SJCRH30 (cell line): ENCODE measurements around the gene DNASE1L3. TPM values are rescaled to one million over a fixed set of nuclear protein-coding genes. Genes with fewer than 3 reads are reported as not detected.

Experiments
- DNase-seq, 2 experiments: peaks; one replicate each; pipeline ENCODE4 v3.0.0-alpha.2; 2015 to 2020
- H3K27ac ChIP-seq: fragments of 250-450 bp; sonication (Bioruptor Pico); 2 replicates; pipeline ENCODE4 v1.5.1; 2020; ENCODE audit warnings: mild to moderate bottlenecking, moderate library complexity
- H3K27me3 ChIP-seq: fragments of 250-450 bp; sonication (Bioruptor Pico); 2 replicates; pipeline ENCODE4 v1.5.1; 2020; ENCODE audit warnings: mild to moderate bottlenecking, moderate library complexity
- H3K36me3 ChIP-seq: fragments of 250-450 bp; sonication (Bioruptor Pico); 2 replicates; pipeline ENCODE4 v1.5.1; 2020; ENCODE audit warnings: mild to moderate bottlenecking, moderate library complexity
- H3K4me1 ChIP-seq: fragments of 250-450 bp; sonication (Bioruptor Pico); 2 replicates; pipeline ENCODE4 v1.5.1; 2020; ENCODE audit warnings: mild to moderate bottlenecking, moderate library complexity
- H3K4me3 ChIP-seq: fragments of 250-450 bp; sonication (Bioruptor Pico); 2 replicates; pipeline ENCODE4 v1.5.1; 2020; ENCODE audit warnings: mild to moderate bottlenecking, moderate library complexity
- H3K9me3 ChIP-seq: fragments of 250-450 bp; sonication (Bioruptor Pico); replicated peaks from 2 replicates; pipeline ENCODE4 v1.5.1; 2020; ENCODE audit warnings: mild to moderate bottlenecking, moderate library complexity
- total RNA-seq: library from RNA; depleted of rRNA; stranded (reverse); fragments of >200 nt; shearing (Covaris generic); gene quantifications from 2 replicates; pipeline ENCODE4 v1.2.3, GENCODE V29; 2014

The DNASE1L3 gene
- total RNA-seq, 1 experiment from 2014 or later, result not detected

DNA sequence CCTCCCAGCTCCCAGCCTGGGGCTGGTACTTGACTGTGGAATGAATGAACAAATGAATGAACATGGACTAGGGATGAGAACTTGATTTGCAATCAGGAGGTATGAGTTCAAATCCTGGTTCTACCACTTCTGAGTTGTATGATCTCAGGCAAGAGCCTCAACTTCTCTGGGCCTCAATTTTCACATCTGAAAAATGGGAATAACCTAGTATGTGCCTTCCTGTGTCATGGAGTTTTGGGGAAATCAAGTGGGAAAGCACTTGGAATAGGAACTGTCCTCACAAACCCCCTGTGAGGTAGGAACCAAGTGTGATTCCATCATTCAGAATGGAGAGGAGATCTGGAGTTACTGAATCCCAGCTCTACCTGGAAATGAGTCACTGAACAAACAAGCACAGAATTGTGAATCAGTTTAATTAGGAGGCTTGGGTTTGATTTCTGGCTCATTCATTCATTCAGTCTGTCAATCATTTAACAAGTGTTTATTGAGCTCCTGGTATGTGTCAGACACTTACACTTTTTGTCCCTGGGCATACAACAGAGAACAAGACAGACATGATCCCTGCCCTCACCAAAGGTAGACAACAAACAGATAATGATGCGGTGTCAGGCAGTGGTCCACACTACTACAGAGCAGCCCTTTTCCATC is 29.7 kb downstream of the DNASE1L3 start:
- Histone ChIP-seq H3K4me3 (no peak overlapping the region), H3K9me3 (no peaks in the 10 kb centered on the region), H3K4me1 (no peaks in the 10 kb centered on the region), H3K27ac (no peak overlapping the region), H3K27me3 (no peaks in the 10 kb centered on the region), H3K36me3 (no peaks in the 10 kb centered on the region)
- DNase-seq, result no peak

DNA sequence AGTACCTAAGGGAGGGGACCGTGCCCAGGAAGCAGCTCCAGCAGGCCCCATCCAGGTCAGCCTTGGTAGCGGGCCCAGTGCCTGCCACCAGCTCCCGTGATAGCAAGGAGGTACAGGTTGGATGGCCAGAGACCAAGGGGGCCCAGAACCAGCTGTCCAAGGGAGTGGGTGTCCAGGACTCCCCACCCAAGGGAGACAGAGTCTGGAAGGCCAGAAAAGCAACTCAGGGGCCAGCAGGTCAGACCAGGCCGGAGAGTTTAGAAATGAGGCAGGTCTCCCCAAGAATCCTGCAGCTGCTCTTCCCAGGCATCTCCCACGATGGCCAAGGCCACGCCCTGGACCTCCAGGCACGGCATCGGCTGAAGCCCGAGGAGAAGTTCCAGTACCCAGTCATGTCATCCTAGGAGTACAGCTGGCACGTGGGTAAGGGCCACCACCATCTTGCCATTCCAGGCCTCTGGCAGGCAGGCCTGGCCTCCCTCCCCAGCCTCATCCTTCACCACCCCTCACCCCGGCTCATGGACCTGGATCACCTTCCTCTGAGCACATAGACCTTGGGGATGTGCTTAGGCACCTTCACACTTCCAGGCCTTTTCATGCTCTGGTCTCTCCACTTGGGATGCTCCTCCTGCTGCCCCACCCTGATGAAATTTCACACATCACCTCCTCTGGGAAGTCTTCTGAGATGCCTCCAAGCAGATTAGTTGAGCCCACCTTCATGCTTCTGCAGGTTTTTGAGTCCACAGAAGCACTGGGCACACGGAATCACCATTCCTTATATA is 30.5 kb downstream of the DNASE1L3 start:
- DNase-seq, result no peak
- Histone ChIP-seq H3K27me3 (no peaks in the 10 kb centered on the region), H3K4me3 (no peak overlapping the region), H3K4me1 (no peaks in the 10 kb centered on the region), H3K36me3 (no peaks in the 10 kb centered on the region), H3K9me3 (no peaks in the 10 kb centered on the region), H3K27ac (no peak overlapping the region)

DNA sequence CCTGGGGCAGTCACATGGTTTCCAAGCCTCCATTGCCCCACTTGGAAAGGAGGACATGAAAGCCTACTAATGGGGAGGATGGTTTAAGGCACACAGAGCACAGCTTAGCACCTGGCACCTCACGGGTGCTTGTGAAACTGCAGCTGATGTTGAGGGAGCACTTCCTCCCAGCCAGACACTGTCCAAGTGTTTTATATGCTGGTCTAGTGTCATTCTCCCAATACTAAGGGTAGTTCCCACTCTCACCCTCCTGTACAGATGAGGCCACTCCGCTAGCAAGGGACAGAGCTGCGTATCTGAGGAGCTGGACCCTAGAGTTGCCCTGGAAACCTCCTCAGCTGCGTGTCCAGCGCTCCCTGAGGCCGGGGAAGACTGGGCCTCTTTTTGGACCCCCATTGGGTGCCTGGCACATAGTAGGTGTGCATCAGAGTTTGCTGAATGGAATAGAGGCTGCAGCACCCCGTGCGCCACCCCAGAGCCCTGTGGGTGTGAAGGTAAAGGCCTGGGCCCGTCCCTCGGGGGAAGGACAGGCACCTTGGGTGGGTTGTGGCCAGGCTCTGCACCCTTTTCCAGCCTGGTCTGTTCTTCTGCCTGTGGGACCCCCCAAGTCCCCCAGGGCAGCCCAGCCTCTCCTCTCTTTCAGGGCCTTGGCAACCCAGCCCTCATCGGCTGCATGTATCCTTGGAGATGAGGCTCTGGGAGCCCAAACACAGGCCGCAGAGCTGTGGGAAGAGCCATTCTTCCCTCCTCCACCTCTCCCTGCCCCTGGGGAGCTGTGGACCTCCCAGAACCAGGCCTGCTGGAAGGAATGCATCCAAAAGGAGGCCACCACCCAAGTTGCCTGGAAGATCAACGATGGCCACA is 31.3 kb downstream of the DNASE1L3 start:
- Histone ChIP-seq H3K9me3 (no peaks in the 10 kb centered on the region), H3K36me3 (no peaks in the 10 kb centered on the region), H3K4me1 (no peaks in the 10 kb centered on the region; the same call in 1 of the 2 replicates), H3K4me3 (no peak overlapping the region), H3K27ac (no peak overlapping the region), H3K27me3 (no peaks in the 10 kb centered on the region)
- no peak for DNase-seq

DNA sequence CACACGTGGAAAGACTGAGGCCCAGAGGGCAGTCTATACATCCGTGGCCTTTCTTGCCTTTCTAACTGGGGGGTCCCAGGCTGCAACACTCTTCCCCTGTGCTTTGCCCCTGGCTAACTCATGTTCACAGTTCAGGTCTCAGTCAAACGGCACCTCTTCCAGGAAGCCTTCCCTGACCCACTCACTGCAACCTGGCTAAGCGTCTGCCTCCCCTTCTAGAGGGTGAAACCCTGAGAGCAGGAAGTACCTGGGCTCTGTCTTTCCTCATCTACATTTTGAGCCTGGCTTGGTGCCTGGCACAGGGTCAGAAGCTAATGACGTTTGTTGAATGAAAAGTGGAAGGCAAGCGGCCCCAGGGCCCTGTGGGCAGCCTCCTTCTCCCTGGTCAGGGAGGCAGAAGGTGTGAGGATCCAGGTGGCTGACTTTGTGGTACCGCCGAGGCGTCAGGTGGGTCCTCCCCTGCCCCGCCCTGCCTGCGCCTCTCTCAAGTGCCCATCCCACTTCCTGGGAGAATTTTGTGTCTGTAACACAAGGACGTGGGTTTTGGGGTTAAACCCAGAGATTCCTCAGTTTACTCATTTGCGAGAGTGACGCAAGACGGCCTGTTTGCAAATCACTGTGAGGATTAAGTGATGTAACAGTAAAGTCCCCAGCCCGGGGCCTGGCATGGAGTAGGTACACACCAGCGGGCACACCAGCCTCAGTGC is 32.1 kb downstream of the DNASE1L3 start:
- H3K36me3 ChIP-seq, result no peaks in the 10 kb centered on the region
- no peaks in the 10 kb centered on the region for H3K27me3 ChIP-seq
- no peak for DNase-seq
- no peak overlapping the region for H3K4me3 ChIP-seq
- H3K4me1 ChIP-seq, result no peaks in the 10 kb centered on the region; the same call in 1 of the 2 replicates
- no peak overlapping the region for H3K27ac ChIP-seq
- no peaks in the 10 kb centered on the region for H3K9me3 ChIP-seq

DNA sequence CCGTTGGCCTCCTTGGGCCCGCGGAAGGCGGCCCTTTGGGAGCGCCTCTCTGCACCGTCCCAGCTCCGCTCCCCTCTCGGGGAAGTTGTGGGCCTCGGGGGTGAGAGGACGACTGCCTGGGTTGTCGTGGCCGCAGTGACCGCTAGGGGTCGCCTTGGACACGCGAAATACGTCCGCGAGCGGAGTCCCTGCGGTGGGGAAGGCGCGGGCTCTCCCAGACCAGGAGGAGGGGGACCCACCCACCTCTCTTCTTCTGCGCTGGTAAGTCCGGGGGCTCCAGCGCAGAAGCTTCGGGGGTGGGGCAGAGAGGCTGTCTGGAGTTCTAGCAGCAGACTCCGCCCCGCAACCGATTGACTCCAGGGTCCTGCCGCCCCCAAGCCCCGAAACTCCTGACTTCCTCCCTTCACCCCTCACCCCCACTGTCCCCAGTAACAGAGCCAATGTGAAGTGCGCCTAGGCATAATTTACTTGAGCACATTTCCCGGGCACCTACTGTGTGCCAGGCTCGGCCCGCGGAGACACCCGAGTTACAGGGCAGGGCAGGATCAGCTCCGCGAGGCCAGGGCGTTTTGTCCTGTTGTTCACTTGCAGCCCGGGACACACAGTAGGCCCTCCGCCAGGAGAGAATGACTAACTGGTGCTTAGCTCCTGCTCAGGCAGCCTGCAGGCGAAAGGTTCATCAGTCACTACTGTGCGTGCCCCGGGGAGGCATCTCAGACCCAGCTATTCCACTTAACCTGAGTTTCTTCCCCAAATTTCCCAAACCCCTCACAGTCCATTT is 32.8 kb downstream of the DNASE1L3 start:
- H3K36me3 ChIP-seq, result no peaks in the 10 kb centered on the region
- H3K27ac ChIP-seq, result no peak overlapping the region
- H3K4me1 ChIP-seq, result no peaks in the 10 kb centered on the region; the same call in 1 of the 2 replicates
- no peaks in the 10 kb centered on the region for H3K9me3 ChIP-seq
- H3K27me3 ChIP-seq, result no peaks in the 10 kb centered on the region
- peak overlapping the region; percentile 30 for H3K4me3 ChIP-seq
- DNase-seq, result peak; percentile 77

DNA sequence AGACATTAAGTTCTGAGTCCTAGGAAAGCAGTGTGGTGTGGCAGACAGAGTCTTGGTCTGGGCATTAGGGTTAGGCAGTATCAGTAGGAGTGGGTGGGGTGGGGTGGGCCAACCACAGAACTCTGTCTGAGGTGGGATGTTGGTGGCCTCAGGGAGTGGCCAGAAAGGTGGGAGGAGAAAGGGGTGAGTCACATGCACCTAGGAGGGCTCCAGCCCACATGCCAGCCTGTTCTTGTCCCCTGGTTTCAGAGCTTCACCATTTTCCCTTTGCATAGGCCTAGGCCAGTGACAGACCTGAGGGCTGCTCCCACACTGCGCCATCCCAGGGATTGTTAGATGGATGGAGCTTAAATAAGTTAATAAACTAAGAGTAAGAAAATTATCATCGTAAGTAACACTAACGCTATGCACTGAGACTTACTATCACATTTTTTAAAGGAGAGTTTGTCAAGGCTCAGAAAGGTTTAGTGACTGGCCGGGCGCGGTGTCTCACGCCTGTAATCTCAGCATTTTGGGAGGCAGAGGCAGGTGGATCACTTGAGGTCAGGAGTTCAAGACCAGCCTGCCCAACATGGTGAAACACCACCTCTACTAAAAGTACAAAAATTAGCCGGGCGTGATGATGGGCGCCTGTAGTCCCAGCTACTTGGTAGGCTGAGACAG is 33.8 kb downstream of the DNASE1L3 start:
- Histone ChIP-seq H3K36me3 (no peaks in the 10 kb centered on the region), H3K4me3 (no peak overlapping the region), H3K9me3 (no peaks in the 10 kb centered on the region), H3K27me3 (no peaks in the 10 kb centered on the region), H3K4me1 (no peaks in the 10 kb centered on the region; the same call in 1 of the 2 replicates), H3K27ac (no peak overlapping the region)
- no peak for DNase-seq

DNA sequence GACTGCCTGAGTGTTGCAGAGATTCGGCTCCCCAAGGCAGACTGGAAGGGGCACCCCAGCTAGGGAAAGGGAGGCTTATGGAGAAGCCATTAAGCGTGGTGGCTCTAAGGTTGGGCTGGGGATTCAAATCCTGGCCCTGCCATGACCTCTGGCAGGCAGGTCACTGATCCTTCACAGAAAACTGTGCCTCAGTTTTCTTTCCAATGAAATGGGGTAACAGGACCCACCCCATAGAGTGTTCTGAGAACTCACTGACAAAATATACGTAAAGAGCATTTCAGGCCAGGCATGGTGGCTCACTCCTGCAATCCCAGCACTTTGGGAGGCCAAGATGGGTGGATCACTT is 34.6 kb downstream of the DNASE1L3 start:
- Histone ChIP-seq H3K36me3 (no peaks in the 10 kb centered on the region), H3K4me1 (no peaks in the 10 kb centered on the region; the same call in 1 of the 2 replicates), H3K27ac (no peak overlapping the region), H3K4me3 (no peak overlapping the region), H3K27me3 (no peaks in the 10 kb centered on the region), H3K9me3 (no peaks in the 10 kb centered on the region)
- no peak for DNase-seq

DNA sequence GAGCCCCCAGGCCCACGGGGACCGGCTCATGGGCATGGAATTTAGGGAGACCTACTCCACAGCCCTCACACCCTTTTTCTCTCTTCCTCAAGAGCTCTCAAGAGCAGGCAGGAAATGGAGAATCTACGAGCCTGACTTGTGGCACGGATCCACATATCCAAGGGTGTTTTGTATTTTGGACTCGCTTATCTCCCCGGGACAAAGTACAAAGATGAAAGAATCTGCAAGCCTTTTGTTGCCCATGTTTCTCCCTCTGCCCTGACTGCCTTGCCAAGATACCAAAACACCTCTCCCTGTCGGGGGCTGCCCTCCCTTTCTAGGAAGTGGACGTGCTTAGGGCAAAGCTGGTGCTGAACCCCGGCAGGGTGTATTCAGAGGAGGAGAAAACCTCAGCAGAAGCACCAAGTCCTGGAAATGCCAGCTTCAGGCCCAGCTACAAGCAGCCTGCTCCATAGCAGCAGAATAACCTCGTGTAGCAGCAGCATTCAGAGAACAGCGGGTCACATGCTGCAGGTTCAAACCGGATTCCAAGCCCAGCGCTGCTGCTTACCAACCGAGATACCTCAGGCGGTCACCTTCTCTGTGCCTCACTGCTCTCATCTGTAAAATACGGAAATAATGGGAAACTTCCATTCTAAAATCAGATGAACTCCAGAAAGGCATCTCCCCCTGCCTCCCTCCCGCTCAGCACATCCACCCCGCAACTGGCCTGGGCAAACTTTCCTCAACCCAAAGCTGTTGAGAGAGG is 35.2 kb downstream of the DNASE1L3 start:
- no peak overlapping the region for H3K27ac ChIP-seq
- H3K36me3 ChIP-seq, result no peaks in the 10 kb centered on the region
- no peak for DNase-seq
- no peaks in the 10 kb centered on the region; the same call in 1 of the 2 replicates for H3K4me1 ChIP-seq
- H3K27me3 ChIP-seq, result no peaks in the 10 kb centered on the region
- H3K4me3 ChIP-seq, result no peak overlapping the region
- no peaks in the 10 kb centered on the region for H3K9me3 ChIP-seq

DNA sequence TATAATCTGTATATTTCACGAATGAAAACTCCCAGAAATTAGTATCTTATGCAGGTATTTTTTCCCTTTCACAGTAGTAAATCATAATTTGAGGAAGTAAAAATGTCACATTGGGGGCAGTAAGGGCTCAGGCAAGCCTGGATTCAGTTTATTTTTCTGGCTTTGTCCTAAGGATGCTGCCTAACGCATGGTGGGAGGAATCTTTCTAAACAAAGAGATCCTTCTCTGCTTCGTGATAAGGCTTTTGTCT is 35.7 kb downstream of the DNASE1L3 start:
- no peaks in the 10 kb centered on the region for H3K36me3 ChIP-seq
- DNase-seq, result no peak
- no peaks in the 10 kb centered on the region for H3K27me3 ChIP-seq
- no peaks in the 10 kb centered on the region; the same call in 1 of the 2 replicates for H3K4me1 ChIP-seq
- H3K9me3 ChIP-seq, result no peaks in the 10 kb centered on the region
- H3K4me3 ChIP-seq, result no peak overlapping the region
- no peak overlapping the region for H3K27ac ChIP-seq

DNA sequence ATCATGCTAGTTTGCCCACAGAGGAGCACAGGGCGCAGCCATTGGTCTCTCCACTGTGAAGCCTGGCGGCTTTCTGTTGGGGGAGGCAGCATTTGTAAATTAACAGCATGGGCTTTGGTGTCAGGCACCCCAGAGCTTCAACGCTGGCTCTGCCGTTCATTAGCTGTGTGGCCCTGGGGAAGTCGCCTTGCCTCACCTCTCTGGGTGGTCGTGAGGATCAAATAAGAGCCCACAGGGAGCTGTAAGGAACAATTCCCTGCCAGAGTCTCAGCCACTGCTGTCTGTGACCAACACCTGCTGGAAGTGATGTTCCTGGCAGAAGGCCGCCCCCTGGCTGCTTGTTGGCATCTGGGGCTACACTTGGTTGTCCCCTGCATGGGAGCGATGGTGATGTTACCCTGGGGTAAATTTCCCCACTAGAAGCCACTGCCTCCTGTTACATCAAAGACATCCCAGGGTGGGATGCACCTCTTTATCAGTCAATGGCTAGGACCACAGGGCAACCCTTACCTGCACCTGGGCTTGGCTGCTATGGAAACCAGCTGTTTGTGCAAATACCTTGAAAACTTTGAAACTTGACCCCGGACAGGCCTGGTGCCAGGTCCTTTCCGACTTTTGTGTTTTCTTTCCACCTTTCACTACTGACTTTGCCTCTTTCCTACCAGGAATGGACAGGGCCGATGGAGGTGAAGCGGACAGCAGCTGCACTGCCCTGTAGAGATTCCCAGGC is 36.9 kb downstream of the DNASE1L3 start:
- Histone ChIP-seq H3K27me3 (no peaks in the 10 kb centered on the region), H3K9me3 (no peaks in the 10 kb centered on the region), H3K4me3 (no peak overlapping the region), H3K27ac (no peak overlapping the region), H3K4me1 (no peaks in the 10 kb centered on the region; the same call in 1 of the 2 replicates), H3K36me3 (no peaks in the 10 kb centered on the region)
- peak; percentile 69 to 76 for DNase-seq

DNA sequence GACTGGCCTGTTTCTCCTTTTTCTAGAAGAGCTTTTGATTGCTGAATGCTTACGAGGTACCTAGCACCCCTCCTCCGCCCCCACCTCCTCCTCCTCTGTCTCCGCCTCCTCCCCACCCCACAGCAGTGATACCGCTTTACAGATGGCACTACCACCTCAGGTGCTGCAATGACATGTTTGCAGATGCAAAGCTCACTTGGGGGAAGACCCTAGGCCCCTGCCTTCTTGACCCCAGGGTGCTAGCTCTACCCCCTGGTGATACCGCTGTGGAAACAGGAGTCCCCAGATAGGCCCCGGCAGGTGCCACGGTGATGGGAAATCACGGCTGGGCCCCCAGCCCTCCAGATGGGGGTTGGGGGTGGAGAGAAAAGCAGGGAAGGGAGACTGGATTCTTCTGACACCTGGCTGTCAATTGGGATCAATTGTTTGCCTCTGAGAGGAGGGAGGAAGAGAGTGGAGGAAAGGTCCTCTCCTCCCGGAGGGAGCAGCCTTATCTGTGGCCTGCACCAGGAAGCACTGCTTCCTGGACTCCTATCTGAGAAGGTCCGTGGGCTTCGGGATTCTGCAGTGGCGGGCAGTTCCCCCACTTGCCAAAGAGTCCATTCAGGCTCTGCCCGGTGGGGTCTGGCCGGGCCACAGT is 37.6 kb downstream of the DNASE1L3 start:
- no peak overlapping the region for H3K4me3 ChIP-seq
- no peaks in the 10 kb centered on the region for H3K27me3 ChIP-seq
- H3K9me3 ChIP-seq, result no peaks in the 10 kb centered on the region
- H3K36me3 ChIP-seq, result no peaks in the 10 kb centered on the region
- no peak overlapping the region for H3K27ac ChIP-seq
- no peaks in the 10 kb centered on the region; the same call in 1 of the 2 replicates for H3K4me1 ChIP-seq
- DNase-seq, result no peak

DNA sequence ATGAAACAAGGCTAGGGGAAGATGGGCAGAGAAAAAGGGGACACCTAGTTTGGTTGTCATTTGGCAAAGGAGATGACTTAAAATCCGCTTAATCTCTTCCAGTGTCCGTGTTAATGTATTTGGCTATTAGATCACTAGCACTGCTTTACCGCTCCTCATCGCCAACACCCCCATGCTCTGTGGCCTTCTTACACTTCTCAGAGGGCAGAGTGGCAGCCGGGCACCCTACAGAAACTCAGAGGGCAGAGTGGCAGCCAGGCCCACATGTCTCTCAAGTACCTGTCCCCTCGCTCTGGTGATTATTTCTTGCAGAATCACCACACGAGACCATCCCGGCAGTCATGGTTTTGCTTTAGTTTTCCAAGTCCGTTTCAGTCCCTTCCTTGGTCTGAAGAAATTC is 39.6 kb downstream of the DNASE1L3 start:
- no peaks in the 10 kb centered on the region for H3K9me3 ChIP-seq
- peaks cover under 1% of the 10 kb centered on the region; the same call in 1 of the 2 replicates for H3K4me1 ChIP-seq
- no peaks in the 10 kb centered on the region for H3K27me3 ChIP-seq
- H3K36me3 ChIP-seq, result no peaks in the 10 kb centered on the region
- H3K4me3 ChIP-seq, result no peak overlapping the region
- DNase-seq, result no peak
- H3K27ac ChIP-seq, result no peak overlapping the region
